GM23338 (cell line): Measurements from ENCODE around the gene EXOG. TPM values are rescaled to one million over a fixed set of nuclear protein-coding genes. Genes with fewer than 3 reads are reported as not detected.

ENCODE experiments used
- ATAC-seq: fragments of 200-7000 bp; cut with Tn5 transposase; 3 replicates; pipeline ENCODE4 v1.9.1; 2020
- DNase-seq: peaks from one replicate; pipeline ENCODE4 v3.0.0-alpha.2; 2015; ENCODE audit warnings: low spot score
- H2AFZ ChIP-seq: fragments of 200-600 bp; sonication (generic); 2 replicates; pipeline ENCODE4 v1.8.0; 2016; ENCODE audit warnings: antibody characterized with exemption, mild to moderate bottlenecking, moderate library complexity
- H3F3A ChIP-seq: fragments of 200-600 bp; sonication (generic); replicated peaks from 2 replicates; pipeline ENCODE4 v1.8.0; 2017; ENCODE audit warnings: antibody characterized with exemption, mixed run types, low read depth
- H3K27ac ChIP-seq: fragments of 200-600 bp; sonication (generic); 2 replicates; pipeline ENCODE4 v1.6.1; 2016; ENCODE audit warnings: low read depth
- H3K27me3 ChIP-seq: fragments of 200-600 bp; sonication (generic); 2 replicates; pipeline ENCODE4 v1.8.0; 2016; ENCODE audit warnings: mild to moderate bottlenecking, mixed run types, moderate library complexity; ENCODE audit not compliant: insufficient read depth
- H3K36me3 ChIP-seq: fragments of 200-600 bp; sonication (generic); 2 replicates; pipeline ENCODE4 v1.8.0; 2016; ENCODE audit warnings: mild to moderate bottlenecking; ENCODE audit not compliant: insufficient read depth
- H3K4me1 ChIP-seq: fragments of 200-600 bp; sonication (generic); 2 replicates; pipeline ENCODE4 v1.8.0; 2016; ENCODE audit warnings: mild to moderate bottlenecking, moderate library complexity; ENCODE audit not compliant: insufficient read depth
- H3K4me2 ChIP-seq: fragments of 200-600 bp; sonication (generic); 2 replicates; pipeline ENCODE4 v1.7.1; 2017; ENCODE audit warnings: mixed run types
- H3K4me3 ChIP-seq: fragments of 200-600 bp; sonication (generic); 2 replicates; pipeline ENCODE4 v1.6.1; 2016; ENCODE audit warnings: mixed run types
- H3K79me2 ChIP-seq: fragments of 200-600 bp; sonication (generic); replicated peaks from 2 replicates; pipeline ENCODE4 v1.8.0; 2017; ENCODE audit warnings: mild to moderate bottlenecking; ENCODE audit not compliant: insufficient read depth
- H3K9me2 ChIP-seq: fragments of 200-600 bp; sonication (generic); 2 replicates; pipeline ENCODE4 v1.8.0; 2017; ENCODE audit not compliant: insufficient read depth
- H4K20me1 ChIP-seq: fragments of 200-600 bp; sonication (generic); replicated peaks from 2 replicates; pipeline ENCODE4 v1.8.0; 2017; ENCODE audit warnings: mild to moderate bottlenecking; ENCODE audit not compliant: insufficient read depth
- H3K27ac Mint-ChIP-seq: 2 replicates; pipeline ENCODE4 v1.8.0; 2020; ENCODE audit warnings: inconsistent platforms, mild to moderate bottlenecking, moderate library complexity, mixed read lengths
- H3K27me3 Mint-ChIP-seq: 3 replicates; pipeline ENCODE4 v1.8.0; 2022; ENCODE audit warnings: low read depth, mild to moderate bottlenecking, moderate library complexity, mixed read lengths, inconsistent platforms; ENCODE audit not compliant: insufficient read depth, poor library complexity
- H3K36me3 Mint-ChIP-seq: 3 replicates; pipeline ENCODE4 v1.8.0; 2021; ENCODE audit warnings: low read depth, mild to moderate bottlenecking, inconsistent platforms, moderate library complexity, mixed read lengths
- H3K4me1 Mint-ChIP-seq: 3 replicates; pipeline ENCODE4 v1.8.0; 2020; ENCODE audit warnings: mild to moderate bottlenecking, inconsistent platforms, mixed read lengths
- H3K4me3 Mint-ChIP-seq: 3 replicates; pipeline ENCODE4 v1.8.0; 2021; ENCODE audit warnings: moderate library complexity, mild to moderate bottlenecking, inconsistent platforms, mixed read lengths
- H3K9me3 Mint-ChIP-seq: 3 replicates; pipeline ENCODE4 v1.8.0; 2020; ENCODE audit warnings: moderate library complexity, mild to moderate bottlenecking, inconsistent platforms, mixed read lengths
- CREB1 ChIP-seq: fragments of 250-450 bp; sonication (Bioruptor Pico); IDR thresholded peaks from 2 replicates; pipeline ENCODE4 v1.5.0; 2020; ENCODE audit warnings: low read depth, mild to moderate bottlenecking, moderate library complexity
- CTCF ChIP-seq, 2 experiments: fragments of 200-600 bp in 1 of 2; sonication (generic) in 1 of 2; conservative IDR thresholded peaks; 2 replicates each; pipeline versions ENCODE4 v1.5.1 to v1.6.1; 2016 to 2017; ENCODE audit warnings: antibody characterized with exemption in 2 of 2, low read depth in 2 of 2, mild to moderate bottlenecking in 2 of 2, moderate library complexity in 1 of 2
- EZH2 ChIP-seq: fragments of 200-600 bp; sonication (generic); IDR thresholded peaks from one replicate; pipeline ENCODE4 v1.8.0; 2017; ENCODE audit warnings: antibody characterized with exemption, mild to moderate bottlenecking, low read depth; ENCODE audit not compliant: unreplicated experiment
- JUNB ChIP-seq: IDR thresholded peaks from one replicate; pipeline ENCODE4 v1.6.1; 2016; ENCODE audit warnings: antibody characterized with exemption; ENCODE audit not compliant: unreplicated experiment
- NANOG ChIP-seq: IDR thresholded peaks from 2 replicates; pipeline ENCODE4 v1.6.1; 2016; ENCODE audit warnings: antibody characterized with exemption, borderline replicate concordance
- REST ChIP-seq: IDR thresholded peaks from one replicate; pipeline ENCODE4 v1.6.1; 2018; ENCODE audit warnings: antibody characterized with exemption; ENCODE audit not compliant: unreplicated experiment
- STAT1 ChIP-seq: IDR thresholded peaks from one replicate; pipeline ENCODE4 v1.6.1; 2016; ENCODE audit warnings: antibody characterized with exemption; ENCODE audit not compliant: unreplicated experiment
- ZNF114 ChIP-seq: fragments of 250-450 bp; sonication (Bioruptor Pico); IDR thresholded peaks from 2 replicates; pipeline ENCODE4 v1.5.0; 2020; ENCODE audit warnings: mild to moderate bottlenecking, moderate library complexity
- ZNF331 ChIP-seq: fragments of 250-450 bp; sonication (Bioruptor Pico); IDR thresholded peaks from 2 replicates; pipeline ENCODE4 v1.5.0; 2020; ENCODE audit warnings: low read depth, mild to moderate bottlenecking, moderate library complexity
- polyA plus RNA-seq: library from polyadenylated mRNA; unstranded; fragments of >200 nt; fragmentation: Nextera tagmentation; extraction: Ambion mirVana; gene quantifications from 2 replicates; pipeline ENCODE4 v1.2.1, GENCODE V29; 2016
- total RNA-seq: library from RNA; depleted of rRNA; stranded (reverse); fragments of >200 nt; shearing (Covaris generic); gene quantifications from 2 replicates; pipeline ENCODE4 v1.2.3, GENCODE V29; 2014
- TF ChIP-seq, protein P1 (sequence below): IDR thresholded peaks from 2 replicates; pipeline ENCODE4 v1.6.1; 2016; ENCODE audit warnings: antibody characterized with exemption
- TF ChIP-seq, protein P2 (sequence below): fragments of 250-450 bp; sonication (Bioruptor Pico); IDR thresholded peaks from 2 replicates; pipeline ENCODE4 v1.5.0; 2020; ENCODE audit warnings: mild to moderate bottlenecking, moderate library complexity

The EXOG gene
- total and polyA plus RNA-seq, 2 experiments from 2014 or later = 9.7 to 11.3 TPM

DNA sequence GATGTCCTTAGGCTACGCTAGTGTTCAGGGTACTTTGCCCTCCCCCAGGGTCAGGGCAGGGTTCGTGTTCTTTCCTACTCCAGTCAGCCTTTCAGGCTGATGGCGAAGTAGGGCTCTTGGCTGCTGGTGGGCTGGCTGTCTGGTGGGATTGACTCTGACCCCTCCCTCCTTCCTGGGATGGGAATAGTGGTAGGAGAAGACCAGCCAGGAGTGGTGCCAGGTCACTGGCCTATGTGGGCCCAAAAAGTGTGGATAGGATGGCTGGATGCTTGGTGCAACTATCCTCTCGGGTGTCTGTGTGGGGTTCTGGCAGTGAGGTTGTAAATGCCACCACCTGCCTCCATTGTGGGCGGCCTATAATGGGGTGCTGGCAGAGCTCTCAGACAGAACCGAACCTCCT, 20.4 kb upstream of the EXOG start:
- no peaks in the 10 kb centered on the region for H3K4me1 ChIP-seq
- no peak overlapping the region for H3K4me3 ChIP-seq
- H3K79me2 ChIP-seq = peaks cover 72% of the 10 kb centered on the region
- H3K27me3 ChIP-seq = no peaks in the 10 kb centered on the region
- H2AFZ ChIP-seq = no peak overlapping the region
- TF ChIP-seq NANOG (no peak), JUNB (no peak), STAT1 (no peak), REST (no peak), ZNF114 (CRISPR knock-in tag) (no peak), EZH2 (no peak), ZNF331 (CRISPR knock-in tag) (no peak), CREB1 (CRISPR knock-in tag) (no peak), CTCF (conservative IDR thresholded peaks at IDR 0.05; ENCODE audit: low read depth in 2 of 2) (no peak)
- TF ChIP-seq, protein P1, sequence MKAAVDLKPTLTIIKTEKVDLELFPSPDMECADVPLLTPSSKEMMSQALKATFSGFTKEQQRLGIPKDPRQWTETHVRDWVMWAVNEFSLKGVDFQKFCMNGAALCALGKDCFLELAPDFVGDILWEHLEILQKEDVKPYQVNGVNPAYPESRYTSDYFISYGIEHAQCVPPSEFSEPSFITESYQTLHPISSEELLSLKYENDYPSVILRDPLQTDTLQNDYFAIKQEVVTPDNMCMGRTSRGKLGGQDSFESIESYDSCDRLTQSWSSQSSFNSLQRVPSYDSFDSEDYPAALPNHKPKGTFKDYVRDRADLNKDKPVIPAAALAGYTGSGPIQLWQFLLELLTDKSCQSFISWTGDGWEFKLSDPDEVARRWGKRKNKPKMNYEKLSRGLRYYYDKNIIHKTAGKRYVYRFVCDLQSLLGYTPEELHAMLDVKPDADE = no peak
- TF ChIP-seq, protein P2, sequence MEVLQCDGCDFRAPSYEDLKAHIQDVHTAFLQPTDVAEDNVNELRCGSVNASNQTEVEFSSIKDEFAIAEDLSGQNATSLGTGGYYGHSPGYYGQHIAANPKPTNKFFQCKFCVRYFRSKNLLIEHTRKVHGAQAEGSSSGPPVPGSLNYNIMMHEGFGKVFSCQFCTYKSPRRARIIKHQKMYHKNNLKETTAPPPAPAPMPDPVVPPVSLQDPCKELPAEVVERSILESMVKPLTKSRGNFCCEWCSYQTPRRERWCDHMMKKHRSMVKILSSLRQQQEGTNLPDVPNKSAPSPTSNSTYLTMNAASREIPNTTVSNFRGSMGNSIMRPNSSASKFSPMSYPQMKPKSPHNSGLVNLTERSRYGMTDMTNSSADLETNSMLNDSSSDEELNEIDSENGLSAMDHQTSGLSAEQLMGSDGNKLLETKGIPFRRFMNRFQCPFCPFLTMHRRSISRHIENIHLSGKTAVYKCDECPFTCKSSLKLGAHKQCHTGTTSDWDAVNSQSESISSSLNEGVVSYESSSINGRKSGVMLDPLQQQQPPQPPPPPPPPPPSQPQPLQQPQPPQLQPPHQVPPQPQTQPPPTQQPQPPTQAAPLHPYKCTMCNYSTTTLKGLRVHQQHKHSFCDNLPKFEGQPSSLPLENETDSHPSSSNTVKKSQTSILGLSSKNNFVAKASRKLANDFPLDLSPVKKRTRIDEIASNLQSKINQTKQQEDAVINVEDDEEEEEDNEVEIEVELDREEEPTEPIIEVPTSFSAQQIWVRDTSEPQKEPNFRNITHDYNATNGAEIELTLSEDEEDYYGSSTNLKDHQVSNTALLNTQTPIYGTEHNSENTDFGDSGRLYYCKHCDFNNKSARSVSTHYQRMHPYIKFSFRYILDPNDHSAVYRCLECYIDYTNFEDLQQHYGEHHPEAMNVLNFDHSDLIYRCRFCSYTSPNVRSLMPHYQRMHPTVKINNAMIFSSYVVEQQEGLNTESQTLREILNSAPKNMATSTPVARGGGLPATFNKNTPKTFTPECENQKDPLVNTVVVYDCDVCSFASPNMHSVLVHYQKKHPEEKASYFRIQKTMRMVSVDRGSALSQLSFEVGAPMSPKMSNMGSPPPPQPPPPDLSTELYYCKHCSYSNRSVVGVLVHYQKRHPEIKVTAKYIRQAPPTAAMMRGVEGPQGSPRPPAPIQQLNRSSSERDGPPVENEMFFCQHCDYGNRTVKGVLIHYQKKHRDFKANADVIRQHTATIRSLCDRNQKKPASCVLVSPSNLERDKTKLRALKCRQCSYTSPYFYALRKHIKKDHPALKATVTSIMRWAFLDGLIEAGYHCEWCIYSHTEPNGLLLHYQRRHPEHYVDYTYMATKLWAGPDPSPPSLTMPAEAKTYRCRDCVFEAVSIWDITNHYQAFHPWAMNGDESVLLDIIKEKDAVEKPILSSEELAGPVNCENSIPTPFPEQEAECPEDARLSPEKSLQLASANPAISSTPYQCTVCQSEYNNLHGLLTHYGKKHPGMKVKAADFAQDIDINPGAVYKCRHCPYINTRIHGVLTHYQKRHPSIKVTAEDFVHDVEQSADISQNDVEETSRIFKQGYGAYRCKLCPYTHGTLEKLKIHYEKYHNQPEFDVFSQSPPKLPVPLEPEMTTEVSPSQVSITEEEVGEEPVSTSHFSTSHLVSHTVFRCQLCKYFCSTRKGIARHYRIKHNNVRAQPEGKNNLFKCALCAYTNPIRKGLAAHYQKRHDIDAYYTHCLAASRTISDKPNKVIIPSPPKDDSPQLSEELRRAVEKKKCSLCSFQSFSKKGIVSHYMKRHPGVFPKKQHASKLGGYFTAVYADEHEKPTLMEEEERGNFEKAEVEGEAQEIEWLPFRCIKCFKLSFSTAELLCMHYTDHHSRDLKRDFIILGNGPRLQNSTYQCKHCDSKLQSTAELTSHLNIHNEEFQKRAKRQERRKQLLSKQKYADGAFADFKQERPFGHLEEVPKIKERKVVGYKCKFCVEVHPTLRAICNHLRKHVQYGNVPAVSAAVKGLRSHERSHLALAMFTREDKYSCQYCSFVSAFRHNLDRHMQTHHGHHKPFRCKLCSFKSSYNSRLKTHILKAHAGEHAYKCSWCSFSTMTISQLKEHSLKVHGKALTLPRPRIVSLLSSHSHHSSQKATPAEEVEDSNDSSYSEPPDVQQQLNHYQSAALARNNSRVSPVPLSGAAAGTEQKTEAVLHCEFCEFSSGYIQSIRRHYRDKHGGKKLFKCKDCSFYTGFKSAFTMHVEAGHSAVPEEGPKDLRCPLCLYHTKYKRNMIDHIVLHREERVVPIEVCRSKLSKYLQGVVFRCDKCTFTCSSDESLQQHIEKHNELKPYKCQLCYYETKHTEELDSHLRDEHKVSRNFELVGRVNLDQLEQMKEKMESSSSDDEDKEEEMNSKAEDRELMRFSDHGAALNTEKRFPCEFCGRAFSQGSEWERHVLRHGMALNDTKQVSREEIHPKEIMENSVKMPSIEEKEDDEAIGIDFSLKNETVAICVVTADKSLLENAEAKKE (CRISPR knock-in tag) = no peak
- Mint-ChIP-seq H3K27me3 (peaks cover 4% of the 10 kb centered on the region), H3K27ac (no peak overlapping the region), H3K9me3 (peaks cover 4% of the 10 kb centered on the region; the same call in 2 of the 3 replicates), H3K36me3 (peaks cover 30% of the 10 kb centered on the region), H3K4me1 (peaks cover 23% of the 10 kb centered on the region), H3K4me3 (no peak overlapping the region)
- no peaks in the 10 kb centered on the region for H3K9me2 ChIP-seq
- ATAC-seq (no peak), DNase-seq (no peak)
- no peak overlapping the region for H3K27ac ChIP-seq
- no peak overlapping the region for H3K4me2 ChIP-seq
- no peaks in the 10 kb centered on the region for H3F3A ChIP-seq
- peaks cover 33% of the 10 kb centered on the region for H4K20me1 ChIP-seq
- H3K36me3 ChIP-seq = peaks cover 6% of the 10 kb centered on the region; the same call in 1 of the 2 replicates
